NCI-H187 treated with DMSO at 0.1 percent for 48 hours (cell line): ENCODE measurements around the gene CPS1.

ENCODE experiments used
- DNase-seq: peaks from one replicate; lab custom pipeline; 2025; lab: John Stamatoyannopoulos, UW

CPS1 gene

GRCh38 chr2:210556329-210556980, at the start of gene CPS1:
Gene CPS1 (plus strand): TSS chr2:210556599. CDS start chr2:210556734, 135 bp downstream.
- DNase-seq = no peak

GRCh38 chr2:210515911-210516310, 40.5 kb upstream of the CPS1 start:
- DNase-seq = no peak

- no peak for DNase-seq
Observed at GRCh38 chr2:210517264-210517663, 39.1 kb upstream of the CPS1 start.

GRCh38 chr2:210519594-210519993, 36.8 kb upstream of the CPS1 start:
- no peak for DNase-seq

GRCh38 chr2:210522399-210522798, 34.0 kb upstream of the CPS1 start:
- no peak for DNase-seq

GRCh38 chr2:210523650-210524289, 32.6 kb upstream of the CPS1 start:
- DNase-seq = no peak

- DNase-seq = no peak
Observed at GRCh38 chr2:210524533-210524932, 31.9 kb upstream of the CPS1 start.

- DNase-seq = no peak
Observed at GRCh38 chr2:210527286-210527685, 29.1 kb upstream of the CPS1 start.

GRCh38 chr2:210528716-210529115, 27.7 kb upstream of the CPS1 start:
- no peak for DNase-seq

- no peak for DNase-seq
Observed at GRCh38 chr2:210531050-210531449, 25.3 kb upstream of the CPS1 start.

- no peak for DNase-seq
Observed at GRCh38 chr2:210531482-210531881, 24.9 kb upstream of the CPS1 start.

GRCh38 chr2:210533389-210533788, 23.0 kb upstream of the CPS1 start:
- no peak for DNase-seq

GRCh38 chr2:210534879-210535278, 21.5 kb upstream of the CPS1 start:
- no peak for DNase-seq

- no peak for DNase-seq
Observed at GRCh38 chr2:210536973-210537650, 19.3 kb upstream of the CPS1 start.

GRCh38 chr2:210539035-210539434, 17.4 kb upstream of the CPS1 start:
- no peak for DNase-seq

GRCh38 chr2:210539578-210540416, 16.6 kb upstream of the CPS1 start:
- DNase-seq = no peak

GRCh38 chr2:210540471-210540870, 15.9 kb upstream of the CPS1 start:
- DNase-seq = no peak

- DNase-seq = no peak
Observed at GRCh38 chr2:210540900-210541289, 15.5 kb upstream of the CPS1 start.

- no peak for DNase-seq
Observed at GRCh38 chr2:210541290-210541902, 15.0 kb upstream of the CPS1 start.

GRCh38 chr2:210544007-210544590, 12.3 kb upstream of the CPS1 start:
- no peak for DNase-seq

GRCh38 chr2:210544831-210545230, 11.6 kb upstream of the CPS1 start:
- DNase-seq = no peak
